Measurements from ENCODE around the gene PIN4. TPM values are rescaled to one million over a fixed set of nuclear protein-coding genes. Genes with fewer than 3 reads are reported as not detected.
"Not testable (repeated sequence)": the region's sequence is repeated elsewhere in the genome, so short reads cannot be mapped to it uniquely, and the experiment has no call there.

PIN4 gene
- total RNA-seq, 1 donor from 2014 or later = 12.5 TPM

- Histone ChIP-seq H3K27me3 (ENCODE audit: low read depth) (no peaks in the 10 kb centered on the region), H3K4me1 (no peaks in the 10 kb centered on the region), H3K36me3 (peaks cover 13% of the 10 kb centered on the region), H3K27ac (replicated peaks) (no peak overlapping the region), H3K9me3 (replicated peaks) (no peaks in the 10 kb centered on the region), H3K4me3 (no peak overlapping the region)
- TF ChIP-seq, protein P1, sequence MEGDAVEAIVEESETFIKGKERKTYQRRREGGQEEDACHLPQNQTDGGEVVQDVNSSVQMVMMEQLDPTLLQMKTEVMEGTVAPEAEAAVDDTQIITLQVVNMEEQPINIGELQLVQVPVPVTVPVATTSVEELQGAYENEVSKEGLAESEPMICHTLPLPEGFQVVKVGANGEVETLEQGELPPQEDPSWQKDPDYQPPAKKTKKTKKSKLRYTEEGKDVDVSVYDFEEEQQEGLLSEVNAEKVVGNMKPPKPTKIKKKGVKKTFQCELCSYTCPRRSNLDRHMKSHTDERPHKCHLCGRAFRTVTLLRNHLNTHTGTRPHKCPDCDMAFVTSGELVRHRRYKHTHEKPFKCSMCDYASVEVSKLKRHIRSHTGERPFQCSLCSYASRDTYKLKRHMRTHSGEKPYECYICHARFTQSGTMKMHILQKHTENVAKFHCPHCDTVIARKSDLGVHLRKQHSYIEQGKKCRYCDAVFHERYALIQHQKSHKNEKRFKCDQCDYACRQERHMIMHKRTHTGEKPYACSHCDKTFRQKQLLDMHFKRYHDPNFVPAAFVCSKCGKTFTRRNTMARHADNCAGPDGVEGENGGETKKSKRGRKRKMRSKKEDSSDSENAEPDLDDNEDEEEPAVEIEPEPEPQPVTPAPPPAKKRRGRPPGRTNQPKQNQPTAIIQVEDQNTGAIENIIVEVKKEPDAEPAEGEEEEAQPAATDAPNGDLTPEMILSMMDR (IDR thresholded peaks at IDR 0.05; ENCODE audit: borderline replicate concordance) = no peak
- no peak for DNase-seq
- intact Hi-C loops (cut with micrococcal nuclease) = no loop called here
These were observed 21.9 kb downstream of the PIN4 start for GRCh38 chrX:72203421-72203820.

- H3K27me3 ChIP-seq (ENCODE audit: low read depth) = no peaks in the 10 kb centered on the region
- no peaks in the 10 kb centered on the region for H3K9me3 ChIP-seq (replicated peaks)
- H3K4me1 ChIP-seq = no peaks in the 10 kb centered on the region
- DNase-seq = no peak
- intact Hi-C loops (cut with micrococcal nuclease) = no loop called here
- TF ChIP-seq, protein P1 (IDR thresholded peaks at IDR 0.05; ENCODE audit: borderline replicate concordance) = no peak
- H3K4me3 ChIP-seq = no peak overlapping the region
- H3K36me3 ChIP-seq = no peaks in the 10 kb centered on the region
- H3K27ac ChIP-seq (replicated peaks) = no peak overlapping the region
These were observed 24.1 kb downstream of the PIN4 start for GRCh38 chrX:72205706-72206105.

DNA sequence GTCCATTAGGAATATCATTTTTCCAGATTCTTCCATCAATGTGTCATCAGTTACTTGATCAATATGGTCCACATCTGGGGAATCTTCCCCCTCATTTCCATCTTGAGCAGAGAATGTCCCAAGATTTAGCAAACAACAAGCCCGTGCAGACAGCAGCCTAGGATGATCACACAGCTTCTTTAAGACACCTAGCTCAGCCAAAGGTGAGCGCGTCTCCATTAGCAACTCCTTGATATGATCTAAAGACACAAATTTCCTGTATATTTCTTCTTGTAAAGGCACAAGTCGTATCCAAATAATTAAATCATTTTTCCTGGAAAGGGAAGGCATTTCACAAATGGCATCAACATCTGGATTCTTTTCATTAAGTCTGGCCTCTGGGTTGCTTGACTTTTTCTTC lies 25.8 kb downstream of the PIN4 start:
- intact Hi-C loops (cut with micrococcal nuclease) = no loop called here
- TF ChIP-seq, protein P1 (IDR thresholded peaks at IDR 0.05; ENCODE audit: borderline replicate concordance) = no peak
- Histone ChIP-seq H3K9me3 (replicated peaks) (no peaks in the 10 kb centered on the region), H3K4me1 (no peaks in the 10 kb centered on the region), H3K27ac (replicated peaks) (no peak overlapping the region), H3K4me3 (no peak overlapping the region), H3K27me3 (ENCODE audit: low read depth) (no peaks in the 10 kb centered on the region), H3K36me3 (no peaks in the 10 kb centered on the region)
- DNase-seq = no peak

GRCh38 chrX:72208126-72208800 lies 26.7 kb downstream of the PIN4 start:
- TF ChIP-seq, protein P1 (IDR thresholded peaks at IDR 0.05; ENCODE audit: borderline replicate concordance) = no peak
- H3K27me3 ChIP-seq (ENCODE audit: low read depth) = no peaks in the 10 kb centered on the region
- H3K4me3 ChIP-seq = no peak overlapping the region
- intact Hi-C loops (cut with micrococcal nuclease) = no loop called here
- no peaks in the 10 kb centered on the region for H3K9me3 ChIP-seq (replicated peaks)
- H3K27ac ChIP-seq (replicated peaks) = no peak overlapping the region
- no peaks in the 10 kb centered on the region for H3K36me3 ChIP-seq
- no peak for DNase-seq
- no peaks in the 10 kb centered on the region for H3K4me1 ChIP-seq

- no peaks in the 10 kb centered on the region for H3K4me1 ChIP-seq
- no peaks in the 10 kb centered on the region for H3K27me3 ChIP-seq (ENCODE audit: low read depth)
- no peaks in the 10 kb centered on the region for H3K9me3 ChIP-seq (replicated peaks)
- no peak for DNase-seq
- H3K4me3 ChIP-seq = no peak overlapping the region
- no peak overlapping the region for H3K27ac ChIP-seq (replicated peaks)
- intact Hi-C loops (cut with micrococcal nuclease) = no loop called here
- TF ChIP-seq, protein P1 (IDR thresholded peaks at IDR 0.05; ENCODE audit: borderline replicate concordance) = no peak
- no peaks in the 10 kb centered on the region for H3K36me3 ChIP-seq
These were observed 35.4 kb downstream of the PIN4 start for GRCh38 chrX:72216973-72217372.

DNA sequence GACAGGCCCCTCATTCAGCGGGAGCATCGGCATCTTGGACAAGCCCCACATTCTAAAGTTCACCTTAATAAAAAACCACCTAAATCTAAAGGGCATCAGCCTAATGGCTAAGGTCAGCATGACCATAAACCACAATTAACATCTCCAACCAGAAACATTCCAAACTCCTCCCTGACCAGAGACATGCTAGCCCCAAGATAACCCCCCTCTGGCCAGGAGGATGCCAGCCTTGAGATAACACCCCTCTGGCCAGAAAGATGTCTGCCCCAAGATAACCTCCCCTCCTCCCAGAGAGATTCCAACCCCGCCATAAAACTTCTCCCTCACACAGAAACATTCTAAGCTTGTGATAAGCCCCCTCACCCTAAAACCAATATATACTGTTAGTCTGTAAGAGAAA lies 38.8 kb downstream of the PIN4 start:
- H3K27ac ChIP-seq (replicated peaks); H3K4me3 ChIP-seq; DNase-seq; intact Hi-C loops (cut with micrococcal nuclease); H3K9me3 ChIP-seq (replicated peaks); H3K4me1 ChIP-seq; H3K27me3 ChIP-seq (ENCODE audit: low read depth); H3K36me3 ChIP-seq: not testable (repeated sequence)
